GM21528 (cell line): ENCODE measurements around the gene HSPB1.
A peak's percentile ranks its signal among the peaks of the same experiment; 100 is the strongest.
"Not testable (repeated sequence)": the region's sequence is repeated elsewhere in the genome, so short reads cannot be mapped to it uniquely, and the experiment has no call there.

Source experiments
- ATAC-seq: cut with Tn5 transposase; IDR thresholded peaks from one replicate; pipeline ENCODE4 v1.9.1; 2021; ENCODE audit warnings: mild to moderate bottlenecking, moderate library complexity; ENCODE audit not compliant: unreplicated experiment, low FRiP score

The HSPB1 gene

DNA sequence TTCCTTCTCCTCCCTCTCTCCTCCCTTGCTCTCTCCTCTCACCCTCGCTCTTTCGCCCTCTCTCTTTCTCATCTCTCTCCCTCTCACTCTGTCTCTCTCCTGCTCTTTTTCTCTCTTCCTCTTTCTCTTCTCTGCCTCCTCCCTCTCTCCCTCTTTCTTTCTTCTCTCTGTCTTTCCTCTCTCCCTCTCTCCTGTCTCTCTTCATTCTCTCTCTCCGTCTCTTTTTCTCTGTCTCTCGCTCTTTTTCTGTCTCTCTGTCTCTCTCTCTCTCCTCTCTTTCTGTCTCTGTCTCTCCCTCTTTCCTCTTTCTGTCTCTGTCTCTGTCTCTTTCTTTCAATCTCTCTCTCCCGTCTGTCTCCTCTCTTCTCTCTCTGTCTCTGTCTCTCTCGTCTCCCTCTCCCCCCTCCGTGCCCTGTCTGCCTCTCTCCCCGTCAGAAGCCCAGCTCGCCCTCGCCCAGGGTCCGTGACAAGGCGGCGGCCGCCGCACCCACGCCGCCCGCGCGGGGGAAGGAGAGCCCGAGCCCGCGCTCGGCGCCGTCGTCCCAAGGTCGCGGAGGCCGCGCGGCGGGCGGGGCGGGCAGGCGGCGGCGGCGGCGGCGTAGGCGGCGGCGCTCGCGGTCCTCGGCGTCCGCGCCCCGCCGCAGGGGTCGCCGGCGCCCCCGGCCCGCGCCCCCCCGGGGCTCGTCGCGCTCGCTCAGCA lies 21.3 kb upstream of the HSPB1 start:
- ATAC-seq = no peak

DNA sequence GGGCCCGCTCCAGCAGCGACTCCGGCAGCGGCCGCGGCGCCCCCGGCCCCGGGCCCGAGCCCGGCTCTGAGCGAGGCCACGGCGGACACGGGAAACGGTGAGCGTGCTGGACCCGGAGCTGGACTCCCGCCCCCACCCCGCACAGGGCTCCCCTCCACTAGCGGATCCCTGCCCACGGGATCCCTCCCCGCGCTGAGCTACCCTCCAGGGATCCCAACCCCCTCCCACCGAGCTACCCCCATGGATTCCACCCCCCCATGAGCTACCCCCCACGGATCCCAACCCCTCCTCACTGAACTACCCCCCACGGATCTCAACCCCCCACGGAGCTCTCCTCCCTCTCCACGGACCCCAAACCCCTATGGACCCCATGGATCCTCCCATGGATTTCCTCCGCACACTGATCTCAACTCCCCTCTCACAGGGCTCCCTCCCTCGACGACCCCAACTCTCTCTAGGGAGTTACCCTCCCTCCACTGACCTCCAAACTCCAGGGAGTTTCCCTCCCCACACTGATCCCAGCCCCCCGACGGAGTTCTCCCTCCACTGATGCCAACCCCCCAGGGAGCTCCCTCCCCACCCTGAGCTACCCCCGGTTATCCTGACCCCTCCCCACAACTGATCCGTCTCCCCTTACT lies 20.6 kb upstream of the HSPB1 start:
- ATAC-seq = no peak

DNA sequence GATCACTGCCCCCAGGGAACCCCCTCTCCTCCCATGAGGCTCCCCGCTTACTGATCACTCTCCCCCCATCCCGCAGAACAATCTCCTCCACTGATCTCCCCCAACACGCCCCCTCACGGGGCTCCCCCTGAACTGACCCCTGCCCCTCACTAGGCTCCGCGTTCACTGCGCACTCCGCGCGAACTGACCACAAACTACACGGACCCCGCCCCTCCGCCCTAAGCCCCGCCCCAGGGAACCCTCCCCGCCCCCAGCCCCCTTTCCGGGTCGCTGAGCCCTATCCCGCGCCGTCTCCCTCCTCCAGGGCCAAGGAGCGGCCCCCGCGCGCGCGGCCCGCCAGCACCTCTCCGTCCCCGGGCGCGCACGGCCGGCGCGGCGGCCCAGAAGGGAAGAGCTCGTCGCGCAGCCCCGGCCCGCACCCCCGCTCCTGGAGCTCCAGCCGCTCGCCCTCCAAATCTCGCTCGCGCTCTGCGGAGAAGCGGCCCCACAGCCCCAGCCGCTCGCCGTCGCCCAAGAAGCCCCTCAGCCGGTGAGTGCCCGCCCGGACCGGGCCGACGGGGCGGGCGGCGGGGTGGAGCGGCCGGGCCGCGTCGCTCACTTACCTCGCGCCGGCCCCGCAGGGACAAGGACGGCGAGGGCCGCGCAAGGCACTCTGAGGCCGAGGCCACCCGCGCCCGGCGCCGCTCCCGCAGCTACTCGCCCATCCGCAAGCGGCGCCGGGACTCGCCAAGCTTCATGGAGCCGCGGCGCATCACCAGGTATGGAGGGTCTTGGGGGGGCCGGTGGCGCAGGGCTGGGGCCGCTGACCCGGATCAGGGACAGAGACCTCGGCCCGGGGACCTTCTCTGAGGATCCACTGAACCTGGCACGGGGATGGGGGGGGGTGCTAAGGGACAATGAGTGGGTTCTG lies 19.9 kb upstream of the HSPB1 start:
- ATAC-seq = no peak

DNA sequence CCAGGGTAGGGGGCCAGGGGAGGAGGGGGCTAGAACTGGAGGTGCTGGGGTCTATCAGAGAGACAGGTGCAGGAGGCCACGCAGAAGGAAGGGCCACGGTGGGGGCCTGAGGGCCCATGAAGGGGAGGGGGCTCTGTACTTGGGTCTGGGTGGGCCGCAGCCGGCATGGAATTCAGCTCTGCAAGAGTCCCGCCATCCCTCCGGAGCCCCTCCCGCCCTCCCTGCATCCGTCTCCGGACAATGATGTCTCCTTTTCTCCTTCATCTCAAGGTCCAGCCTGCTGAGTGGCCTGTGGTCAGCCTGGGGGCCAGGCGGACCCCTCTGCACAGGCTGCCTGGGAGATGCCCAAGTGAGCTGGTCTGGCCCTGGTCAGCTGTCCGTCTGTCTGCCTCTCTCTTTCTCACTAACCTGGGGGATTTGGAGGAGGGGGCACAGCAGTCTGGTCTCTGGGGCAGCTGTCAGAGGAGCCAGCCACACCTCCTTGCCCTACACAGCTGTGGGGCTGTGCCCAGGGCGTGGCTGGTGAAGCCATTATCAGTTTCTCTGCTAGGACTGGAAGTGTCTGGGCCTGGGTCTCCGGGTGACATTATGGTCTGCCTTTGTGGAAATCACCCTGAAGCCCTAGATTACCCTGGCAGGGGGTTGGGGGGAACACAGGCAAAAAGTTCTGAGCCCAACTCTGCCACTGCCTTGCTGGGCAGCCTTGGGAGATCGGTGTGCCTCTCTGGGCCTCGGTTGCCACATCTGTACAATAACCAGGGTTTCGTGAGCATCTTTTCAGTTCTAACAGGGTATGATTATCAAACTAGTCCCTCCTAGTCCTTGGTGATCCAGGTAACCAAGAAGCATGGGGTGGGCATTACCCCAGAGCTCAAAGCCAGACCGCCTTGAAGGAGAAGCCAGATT lies 19.0 kb upstream of the HSPB1 start:
- ATAC-seq = no peak

DNA sequence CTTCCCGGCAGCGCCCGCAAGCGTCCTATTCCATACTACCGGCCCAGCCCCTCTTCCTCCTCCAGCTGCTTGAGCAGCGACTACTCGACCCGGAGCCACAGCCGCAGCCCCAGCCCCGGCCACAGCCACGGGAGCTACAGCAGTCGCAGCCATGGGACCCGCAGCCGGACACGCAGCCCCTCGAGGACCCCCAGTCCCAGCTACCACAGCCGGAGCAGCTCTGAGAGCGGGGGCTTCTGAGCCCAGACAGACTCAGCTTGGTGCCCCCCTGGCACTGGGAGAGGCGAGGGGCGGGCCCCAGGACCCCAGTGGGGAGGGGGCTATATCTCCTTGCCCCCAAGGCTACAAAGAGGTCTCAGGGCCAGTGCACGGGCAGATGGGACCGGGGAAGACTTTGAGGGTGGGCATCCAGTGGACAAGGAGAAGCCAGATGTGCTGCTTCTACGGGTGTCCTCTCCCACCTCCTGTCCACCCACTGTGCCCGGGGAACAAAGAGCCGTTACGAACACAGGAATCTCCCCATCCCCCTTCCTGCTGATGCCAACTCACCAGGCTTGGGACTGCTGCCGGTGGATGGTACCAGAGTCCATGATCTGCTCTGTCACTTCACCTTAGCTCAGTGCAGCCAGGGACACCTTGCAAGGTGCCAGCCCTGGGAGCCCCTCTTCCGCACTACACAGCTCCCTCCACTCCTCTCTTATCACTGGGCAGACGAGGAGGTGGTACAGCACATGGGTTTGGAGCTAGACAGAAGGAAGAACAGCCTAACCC lies 16.7 kb upstream of the HSPB1 start:
- ATAC-seq = no peak

DNA sequence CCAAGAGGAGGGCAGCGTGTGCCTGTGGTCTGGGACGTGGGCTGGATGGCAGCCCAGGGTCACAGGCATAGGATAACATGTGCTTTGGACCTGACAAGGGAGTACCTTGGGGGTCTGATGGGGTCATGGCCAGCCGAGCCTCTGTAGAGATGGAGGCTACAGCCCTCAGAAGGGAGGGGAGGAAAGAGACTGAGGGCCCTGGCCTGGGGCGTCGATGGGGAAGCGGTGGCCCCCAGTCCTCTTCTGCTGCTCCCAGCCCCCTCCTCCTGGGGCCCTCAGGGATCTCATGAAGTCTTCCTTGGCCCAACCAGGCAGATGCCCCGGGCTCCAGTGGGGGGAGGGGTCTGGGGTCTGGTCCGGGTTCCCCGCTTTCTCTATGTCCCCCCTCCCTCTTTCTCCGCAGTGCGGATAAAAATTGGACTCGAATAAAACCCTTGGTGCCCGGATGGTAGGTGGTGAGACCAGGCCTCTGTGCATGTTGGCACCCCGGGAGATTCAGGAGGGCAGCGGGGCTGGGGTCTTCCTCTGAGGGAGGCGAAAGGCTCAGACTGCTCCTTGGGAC lies 15.6 kb upstream of the HSPB1 start:
- ATAC-seq = no peak

DNA sequence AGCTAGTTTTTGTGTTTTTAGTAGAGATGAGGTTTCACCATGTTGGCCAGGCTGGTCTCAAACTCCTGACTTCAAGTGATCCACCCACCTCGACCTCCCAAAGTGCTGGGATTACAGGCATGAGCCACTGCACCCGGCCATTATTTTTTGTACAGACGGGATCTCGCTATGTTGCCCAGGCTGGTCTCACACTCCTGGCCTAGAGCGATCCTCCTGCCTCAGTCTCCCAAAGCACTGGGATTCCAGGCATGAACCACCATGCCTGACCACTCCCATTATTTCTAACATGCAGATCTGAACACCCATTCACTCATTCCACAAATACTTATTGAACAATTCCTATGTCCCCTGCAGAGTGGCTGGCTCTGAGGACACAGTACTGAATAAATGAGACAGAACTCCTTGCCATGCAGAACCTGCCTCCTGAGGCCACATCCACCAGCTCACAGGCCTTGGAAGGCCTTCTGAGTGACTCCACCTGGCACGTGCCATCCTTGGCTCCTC lies 11.6 kb upstream of the HSPB1 start:
- ATAC-seq = not testable (repeated sequence)

DNA sequence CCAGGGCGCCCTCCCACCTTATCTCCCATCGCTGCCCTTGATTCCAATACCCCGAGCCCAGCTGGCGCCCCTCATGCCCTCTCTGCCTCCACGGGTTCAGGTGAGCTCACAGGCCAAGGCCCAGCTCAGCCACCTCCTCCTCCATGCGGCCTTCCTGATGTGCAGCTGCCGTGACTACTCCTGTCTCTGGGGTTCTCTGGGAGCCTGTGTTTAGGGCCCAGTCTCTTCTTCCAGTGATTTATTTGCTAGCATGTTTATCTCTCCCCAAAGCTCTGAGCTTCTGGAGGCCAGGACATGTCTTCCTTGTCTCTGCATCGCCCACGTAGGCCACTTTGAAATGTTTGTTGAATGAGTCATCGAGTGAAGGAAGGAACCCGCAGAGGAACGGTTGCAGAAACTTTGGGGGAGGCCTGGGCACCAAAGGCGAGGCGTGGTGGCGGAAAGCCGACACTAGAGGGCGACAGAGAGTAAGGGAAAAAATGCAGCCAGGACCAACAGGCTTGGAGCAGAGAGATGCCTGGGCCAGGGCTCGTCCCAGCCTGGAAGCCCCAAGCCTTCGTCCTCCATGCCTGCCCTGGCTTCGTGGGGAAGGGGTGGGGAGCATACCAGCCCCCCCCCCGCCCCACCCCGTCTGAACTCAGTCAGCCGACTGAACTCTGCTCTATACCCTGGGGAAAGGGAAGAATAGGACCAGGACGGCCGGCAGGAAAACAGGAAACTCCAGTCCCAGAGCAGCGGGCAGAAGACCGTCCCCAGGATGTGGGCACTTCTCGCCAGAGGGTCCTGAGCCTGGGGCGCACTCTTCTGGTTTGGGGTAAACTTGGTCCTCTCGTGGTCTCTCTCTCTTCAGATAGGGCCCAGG lies 10.9 kb upstream of the HSPB1 start:
- peak; percentile 83 for ATAC-seq

DNA sequence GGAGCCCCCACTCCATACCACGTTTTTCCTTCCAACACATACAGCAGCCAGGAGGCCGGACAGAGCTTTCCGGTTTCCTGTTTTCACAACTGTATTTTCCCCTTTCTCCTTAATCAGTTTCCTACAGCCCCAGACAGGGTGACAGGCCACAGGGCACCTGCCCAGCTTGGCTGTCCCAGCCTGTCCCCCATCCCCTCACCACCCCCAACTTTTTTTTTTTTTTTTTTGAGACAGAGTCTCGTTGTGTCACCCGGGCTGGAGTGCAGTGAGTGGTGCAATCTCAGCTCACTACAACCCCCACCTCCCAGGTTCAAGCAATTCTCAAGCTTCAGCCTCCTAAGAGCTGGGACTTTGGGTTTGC lies 10.3 kb upstream of the HSPB1 start:
- ATAC-seq = no peak

DNA sequence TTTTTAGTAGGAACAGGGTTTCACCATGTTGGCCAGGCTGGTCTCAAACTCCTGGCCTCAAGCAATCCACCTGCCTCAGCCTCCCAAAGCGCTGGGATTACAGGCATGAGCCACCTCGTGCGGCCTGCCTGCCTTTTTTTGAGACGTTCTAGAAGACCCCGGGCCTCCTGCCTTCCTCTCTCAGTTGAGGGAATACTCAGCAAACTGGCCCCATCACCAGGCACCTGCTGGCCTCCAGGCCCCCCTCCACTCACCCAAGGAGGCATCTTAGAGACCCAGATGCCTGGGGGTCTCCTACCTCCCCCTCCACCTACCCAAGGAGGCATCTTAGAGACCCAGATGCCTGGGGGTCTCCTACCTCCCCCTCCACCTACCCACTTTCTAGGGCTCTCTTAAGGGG lies 9.6 kb upstream of the HSPB1 start:
- not testable (repeated sequence) for ATAC-seq

DNA sequence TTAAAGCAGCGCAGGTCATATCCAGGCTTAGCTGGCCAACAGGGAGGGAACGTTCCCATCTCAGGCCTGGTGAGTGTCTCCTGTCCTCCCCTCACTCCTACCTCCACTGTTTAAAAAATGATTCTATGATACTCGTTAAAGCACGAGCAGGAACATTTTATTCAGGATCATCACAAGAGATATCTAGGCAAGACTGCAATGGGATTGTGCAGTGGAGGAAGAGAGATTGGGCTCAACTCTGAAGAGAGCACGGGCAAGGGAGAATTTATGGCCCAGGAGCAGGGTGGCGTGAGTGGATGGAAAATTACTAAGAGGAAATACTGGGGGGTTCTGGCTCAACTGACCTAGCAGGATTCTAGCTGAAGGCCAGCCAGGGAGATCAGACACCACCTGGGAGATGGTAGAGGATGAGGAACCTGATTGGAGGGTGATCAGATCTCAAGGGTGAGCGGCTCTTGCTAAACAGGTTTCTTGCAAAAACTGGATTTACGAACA lies 9.0 kb upstream of the HSPB1 start:
- ATAC-seq = no peak

DNA sequence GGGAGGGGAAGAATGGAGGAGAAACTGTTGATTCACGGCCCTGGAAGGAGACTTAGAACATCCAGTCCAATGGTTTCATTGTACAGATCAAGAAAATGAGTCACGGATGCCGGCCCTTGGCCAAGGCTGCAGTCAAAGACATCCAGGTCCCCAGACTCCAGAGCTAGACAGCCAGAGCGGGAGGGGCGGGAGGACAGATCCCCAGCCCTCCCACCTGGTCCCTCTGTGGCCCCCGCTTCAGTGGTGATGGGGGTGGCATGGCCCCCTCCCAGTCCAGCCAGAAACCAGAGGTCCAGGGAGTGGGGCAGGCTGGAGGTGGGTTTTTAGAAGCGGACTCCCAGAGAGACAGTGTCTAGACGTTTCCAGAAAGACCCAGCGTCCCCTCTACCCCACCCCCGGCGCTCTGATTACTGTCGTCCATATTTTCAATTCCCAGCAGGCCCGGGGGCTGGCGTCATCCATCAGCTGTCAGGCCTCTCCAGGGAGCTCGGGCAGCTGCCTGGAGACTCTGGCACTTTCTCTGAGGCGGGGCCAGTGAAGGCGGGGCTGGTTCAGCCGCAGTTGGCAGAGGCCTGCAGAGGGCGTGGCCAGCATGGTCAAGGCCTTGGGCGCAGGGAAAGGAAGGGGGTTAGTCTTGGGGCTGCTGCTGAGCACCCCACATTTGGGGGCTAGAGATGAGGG lies 8.0 kb upstream of the HSPB1 start:
- no peak for ATAC-seq

DNA sequence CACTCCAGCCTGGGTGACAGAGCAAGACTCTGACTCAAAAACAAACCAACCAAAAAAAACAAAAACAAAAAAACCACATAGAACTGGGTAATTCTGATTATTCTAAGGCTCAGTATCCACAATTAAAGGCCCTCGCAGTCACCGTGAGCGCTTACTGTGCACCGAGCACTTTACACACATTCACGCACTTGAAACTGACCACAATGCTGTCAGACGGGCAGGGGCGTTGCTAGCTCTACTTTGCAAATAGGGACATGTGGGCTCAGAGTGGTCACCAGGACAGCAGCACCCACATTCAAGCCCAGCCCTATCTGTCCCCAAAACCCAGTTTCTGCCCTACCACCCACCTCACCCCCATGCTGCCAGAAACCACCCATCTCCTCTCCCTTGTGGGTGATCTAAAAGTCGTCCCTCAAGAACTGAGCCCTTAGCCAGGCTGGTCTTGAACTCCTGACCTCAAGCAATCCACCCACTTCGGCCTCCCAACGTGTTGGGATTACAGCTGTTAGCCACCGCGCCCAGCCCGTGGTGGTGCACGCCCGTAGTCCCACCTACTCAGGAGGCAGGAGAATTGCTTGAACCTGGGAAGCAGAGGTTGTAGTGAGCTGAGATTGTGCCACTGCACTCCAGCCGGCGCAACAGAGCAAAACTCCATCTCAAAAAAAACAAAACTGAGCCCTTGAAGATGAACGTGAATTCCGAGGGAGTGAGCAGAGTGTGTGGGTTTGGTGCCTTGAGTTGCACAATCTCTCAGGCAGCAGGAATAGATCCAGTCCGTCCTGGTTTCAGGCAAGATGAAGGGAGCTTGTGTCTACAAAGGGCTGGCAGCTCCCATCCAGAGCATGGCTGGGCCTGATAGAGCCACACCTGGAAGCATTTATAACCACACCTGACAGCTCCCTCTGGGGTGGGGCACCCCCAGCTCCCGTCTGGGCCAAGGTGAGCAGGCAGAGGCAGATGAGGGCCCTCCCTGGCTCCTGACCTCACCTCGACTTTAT lies 5.4 kb upstream of the HSPB1 start:
- ATAC-seq = no peak

DNA sequence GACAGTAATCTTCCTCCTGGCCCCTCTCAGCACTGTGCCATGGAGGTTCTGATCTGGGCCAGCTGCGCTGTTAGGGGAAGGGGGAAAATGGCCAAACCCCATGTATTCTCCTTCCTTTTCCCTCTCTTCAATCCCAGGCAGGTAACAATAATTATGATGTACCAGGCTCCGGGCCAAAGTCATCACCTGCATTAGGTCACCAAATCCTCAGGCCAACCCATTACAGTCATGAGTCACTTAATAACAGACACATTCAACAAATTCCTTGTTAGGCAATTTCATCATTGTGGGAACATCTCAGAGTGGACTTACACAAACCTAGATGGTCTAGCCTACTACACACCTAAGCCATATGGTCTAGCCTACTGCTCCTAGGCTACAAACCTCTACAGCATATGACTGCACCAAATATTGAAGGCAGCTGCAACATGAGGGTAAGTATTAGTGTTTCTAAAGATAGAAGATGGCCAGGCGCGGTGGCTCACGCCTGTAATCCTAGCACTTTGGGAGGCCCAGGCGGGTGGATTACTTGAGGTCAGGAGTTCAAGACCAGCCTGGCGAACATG lies 2.2 kb upstream of the HSPB1 start:
- ATAC-seq = no peak

DNA sequence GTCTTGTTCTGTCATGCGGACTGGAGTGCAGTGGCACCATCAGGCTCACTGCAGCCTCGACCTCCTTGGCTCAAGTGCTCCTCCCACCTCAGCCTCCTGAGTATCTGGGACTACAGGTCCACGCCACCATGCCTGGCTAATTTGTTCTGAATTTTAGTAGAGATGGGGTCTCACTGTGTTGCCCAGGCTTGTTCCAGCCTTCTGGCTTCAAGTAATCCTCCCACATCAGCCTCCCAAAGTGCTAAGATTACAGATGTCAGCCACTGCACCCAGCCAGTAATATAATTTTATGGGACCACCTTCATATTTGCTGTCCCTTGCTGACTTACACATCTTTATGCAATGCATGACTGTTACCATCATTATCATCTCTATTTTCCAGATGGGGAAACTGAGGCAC lies 1.5 kb upstream of the HSPB1 start:
- no peak for ATAC-seq
